Prostate gland (tissue), 2 donors: ENCODE data around the gene ALK.

Experiments
- CTCF ChIP-seq, 4 experiments: fragments of 200-600 bp in 2 of 4; fragments of 450-650 bp in 2 of 4; sonication (generic) in 2 of 4; IDR thresholded peaks; 1 replicate in 3 of 4; 2 replicates in 1 of 4; pipeline ENCODE4 v1.5.1; 2016 to 2019; ENCODE audit warnings: antibody characterized with exemption in 4 of 4, mild to moderate bottlenecking in 2 of 4, moderate library complexity in 2 of 4
- POLR2A ChIP-seq: fragments of 450-650 bp; IDR thresholded peaks from one replicate; pipeline ENCODE4 v1.6.1; 2016; ENCODE audit warnings: antibody characterized with exemption, mild to moderate bottlenecking
- POLR2AphosphoS5 ChIP-seq: sonication (generic); formaldehyde crosslinking; IDR thresholded peaks from one replicate; pipeline ENCODE4 v1.6.1; 2017; ENCODE audit warnings: antibody characterized with exemption

GRCh38 chr2:29273685-29274611 is 647.4 kb downstream of the ALK start:
- no peak for TF ChIP-seq CTCF (IDR thresholded peaks at IDR 0.05)
- no peak for TF ChIP-seq POLR2A
- TF ChIP-seq POLR2AphosphoS5, result no peak
